HEK293T (cell line): ENCODE measurements around the gene POLR1H.

Source experiments
- CTCF ChIA-PET: fragments of 350-600 bp; formaldehyde crosslinking; extraction: SDS; loops from one replicate; lab custom pipeline; 2021; ENCODE audit warnings: antibody characterized with exemption, inconsistent platforms; lab: Yijun Ruan, JAX
- POLR2A ChIA-PET: fragments of 350-600 bp; formaldehyde crosslinking; extraction: SDS; loops from one replicate; lab custom pipeline; 2020; ENCODE audit warnings: antibody characterized with exemption, inconsistent platforms; lab: Yijun Ruan, JAX
- DNase-seq: peaks from one replicate; pipeline ENCODE4 v3.0.0; 2012; ENCODE audit warnings: mixed read lengths; ENCODE audit errors: extremely low spot score
- ARNT ChIP-seq: fragments of 450-650 bp; IDR thresholded peaks from 2 replicates; pipeline ENCODE4 v1.6.1; 2017; ENCODE audit warnings: mild to moderate bottlenecking
- BHLHE40 ChIP-seq: fragments of 450-650 bp; IDR thresholded peaks from 2 replicates; pipeline ENCODE4 v1.6.1; 2016; ENCODE audit warnings: mild to moderate bottlenecking, moderate library complexity, borderline replicate concordance
- CTBP1 ChIP-seq: fragments of 450-650 bp; IDR thresholded peaks from 2 replicates; pipeline ENCODE4 v1.6.1; 2016; ENCODE audit warnings: borderline replicate concordance
- ELF4 ChIP-seq: fragments of 450-650 bp; IDR thresholded peaks from 2 replicates; pipeline ENCODE4 v1.6.1; 2017; ENCODE audit warnings: antibody characterized with exemption
- FOXA1 ChIP-seq: fragments of 450-650 bp; IDR thresholded peaks from 2 replicates; pipeline ENCODE4 v1.6.1; 2016; ENCODE audit warnings: mild to moderate bottlenecking
- FOXK2 ChIP-seq: fragments of 450-650 bp; IDR thresholded peaks from 2 replicates; pipeline ENCODE4 v1.6.1; 2016; ENCODE audit warnings: mild to moderate bottlenecking
- FOXM1 ChIP-seq: fragments of 450-650 bp; IDR thresholded peaks from 2 replicates; pipeline ENCODE4 v1.6.1; 2017; ENCODE audit warnings: mild to moderate bottlenecking, borderline replicate concordance
- HDGF ChIP-seq: fragments of 450-650 bp; IDR thresholded peaks from 2 replicates; pipeline ENCODE4 v1.6.1; 2017; ENCODE audit warnings: antibody characterized with exemption, borderline replicate concordance
- L3MBTL2 ChIP-seq: fragments of 450-650 bp; conservative IDR thresholded peaks from 2 replicates; pipeline ENCODE4 v1.6.1; 2016; ENCODE audit warnings: mild to moderate bottlenecking
- LEF1 ChIP-seq: fragments of 450-650 bp; IDR thresholded peaks from 2 replicates; pipeline ENCODE4 v1.6.1; 2017; ENCODE audit warnings: mild to moderate bottlenecking, borderline replicate concordance
- NFRKB ChIP-seq: fragments of 450-650 bp; IDR thresholded peaks from 2 replicates; pipeline ENCODE4 v1.6.1; 2016; ENCODE audit warnings: mild to moderate bottlenecking, moderate library complexity
- PKNOX1 ChIP-seq: fragments of 450-650 bp; IDR thresholded peaks from 2 replicates; pipeline ENCODE4 v1.6.1; 2016
- SP1 ChIP-seq: fragments of 450-650 bp; IDR thresholded peaks from 2 replicates; pipeline ENCODE4 v1.6.1; 2017
- SUZ12 ChIP-seq: fragments of 450-650 bp; IDR thresholded peaks from 2 replicates; pipeline ENCODE4 v1.6.1; 2016; ENCODE audit warnings: mild to moderate bottlenecking
- TARDBP ChIP-seq: fragments of 450-650 bp; IDR thresholded peaks from 2 replicates; pipeline ENCODE4 v1.6.1; 2016
- ZNF384 ChIP-seq: fragments of 450-650 bp; IDR thresholded peaks from 2 replicates; pipeline ENCODE4 v1.6.1; 2016

POLR1H gene

GRCh38 chr6:30053682-30054081 is 7.4 kb upstream of the POLR1H start:
- DNase-seq: no peak
- POLR2A ChIA-PET: interaction anchor here (2.2 kb wide), 1 partner anchor 8 kb away, joined by 11 read pairs; the partner anchor contains the start of gene POLR1H
- CTCF ChIA-PET: no interaction called here
- TF ChIP-seq HDGF (no peak), TARDBP (no peak), ARNT (no peak), L3MBTL2 (no peak), ZNF384 (no peak), NFRKB (no peak), FOXA1 (no peak), FOXK2 (no peak), PKNOX1 (no peak), SUZ12 (no peak), BHLHE40 (no peak), SP1 (no peak), FOXM1 (no peak), CTBP1 (no peak), ELF4 (no peak), LEF1 (no peak)

- ChIA-PET POLR2A (interaction anchor here (1.1 kb wide), 1 partner anchor 11 kb away, joined by 3 read pairs; no protein-coding TSS in a partner anchor), CTCF (no interaction called here)
- TF ChIP-seq TARDBP (no peak), FOXM1 (no peak), FOXK2 (no peak), ZNF384 (no peak), FOXA1 (no peak), NFRKB (no peak), L3MBTL2 (no peak), HDGF (no peak), LEF1 (no peak), ELF4 (no peak), SP1 (no peak), SUZ12 (no peak), BHLHE40 (no peak), CTBP1 (no peak), ARNT (no peak), PKNOX1 (no peak)
- DNase-seq: no peak
Observed at GRCh38 chr6:30055513-30055912, 5.6 kb upstream of the POLR1H start.

GRCh38 chr6:30060606-30061091 is 416 bp upstream of the POLR1H start:
- POLR2A ChIA-PET: interaction anchor here (0.7 to 2.7 kb wide), 23 partner anchors 8 to 427 kb away, joined by 3 to 20 read pairs (median 3); partner anchors contain the start of genes RPP21 and TRIM26
- TF ChIP-seq FOXK2 (no peak), L3MBTL2 (peak; percentile 67)
- DNase-seq: peak; percentile 36
- CTCF ChIA-PET: interaction anchor here (1.2 kb wide), 1 partner anchor 71 kb away, joined by 3 read pairs; no protein-coding TSS in a partner anchor

GRCh38 chr6:30061858-30062458 is 893 bp downstream of the POLR1H start:
- DNase-seq: no peak
- CTCF ChIA-PET: interaction anchor here (0.6 to 1.2 kb wide), 3 partner anchors 70 to 119 kb away, joined by 3 to 6 read pairs (median 4); no protein-coding TSS in a partner anchor
- TF ChIP-seq ELF4 (no peak), SP1 (no peak), LEF1 (no peak), TARDBP (no peak), PKNOX1 (no peak), SUZ12 (no peak), CTBP1 (no peak), NFRKB (no peak), ZNF384 (no peak), FOXM1 (no peak), L3MBTL2 (no peak), HDGF (no peak), FOXA1 (no peak), BHLHE40 (no peak), FOXK2 (no peak), ARNT (no peak)
- POLR2A ChIA-PET: interaction anchor here (1.3 to 2.7 kb wide), 9 partner anchors 8 to 151 kb away, joined by 3 to 20 read pairs (median 10); partner anchors contain the start of gene TRIM26

- POLR2A ChIA-PET: interaction anchor here (1.0 to 2.2 kb wide), 6 partner anchors 10 to 68 kb away, joined by 3 to 20 read pairs (median 12); no protein-coding TSS in a partner anchor
Observed at GRCh38 chr6:30062471-30063178, 1.6 kb downstream of the POLR1H start.

More at GRCh38 chr6:30062471-30063178, 1.6 kb downstream of the POLR1H start:
- CTCF ChIA-PET: interaction anchor here (0.6 kb wide), 2 partner anchors 113 to 118 kb away, joined by 4 to 6 read pairs; no protein-coding TSS in a partner anchor
- TF ChIP-seq FOXK2: no peak
- no peak for TF ChIP-seq FOXA1
- no peak for TF ChIP-seq ARNT
- TF ChIP-seq ELF4: no peak
- TF ChIP-seq HDGF: no peak
- no peak for TF ChIP-seq TARDBP
- TF ChIP-seq PKNOX1: no peak
- no peak for TF ChIP-seq FOXM1
- no peak for TF ChIP-seq CTBP1
- TF ChIP-seq NFRKB: no peak
- DNase-seq: no peak
